A673 (cell line): Measurements from ENCODE around the gene TYW5. TPM values are rescaled to one million over a fixed set of nuclear protein-coding genes. Genes with fewer than 3 reads are reported as not detected.

Experiments used
- BruUV-seq: library from RNA; stranded (reverse); fragments of 400-500 nt; replicated peaks from 2 replicates; lab custom pipeline; 2021; lab: Mats Ljungman, UMichigan
- CTCF ChIA-PET: fragments of 300-600 bp; sonication (Branson Sonifier 250); formaldehyde crosslinking; loops from one replicate; lab custom pipeline; 2022; ENCODE audit warnings: antibody characterized with exemption; lab: Charles Lee
- POLR2A ChIA-PET: fragments of 300-600 bp; sonication (Branson Sonifier 250); formaldehyde crosslinking; loops from one replicate; lab custom pipeline; 2022; ENCODE audit warnings: antibody characterized with exemption; ENCODE audit not compliant: low non-redundant PET; lab: Charles Lee
- DNase-seq: peaks from one replicate; pipeline ENCODE4 v3.0.0-alpha.2; 2015; ENCODE audit warnings: low spot score
- H3K27ac ChIP-seq: fragments of 200-600 bp; sonication (generic); 2 replicates; pipeline ENCODE4 v1.5.1; 2016; ENCODE audit warnings: mixed run types, low read depth, mild to moderate bottlenecking, mixed read lengths, antibody characterized with exemption, low read length; ENCODE audit not compliant: poor library complexity, severe bottlenecking
- H3K27me3 ChIP-seq: fragments of 200-600 bp; sonication (generic); replicated peaks from 2 replicates; pipeline ENCODE4 v1.6.1; 2017; ENCODE audit warnings: mixed run types, low read depth, mild to moderate bottlenecking, mixed read lengths, antibody characterized with exemption, low read length; ENCODE audit not compliant: insufficient read depth, poor library complexity
- H3K36me3 ChIP-seq: fragments of 200-600 bp; sonication (generic); 2 replicates; pipeline ENCODE4 v1.6.1; 2016; ENCODE audit warnings: mixed run types, mild to moderate bottlenecking, mixed read lengths, antibody characterized with exemption, low read length; ENCODE audit not compliant: insufficient read depth, poor library complexity, severe bottlenecking
- H3K4me1 ChIP-seq: fragments of 200-600 bp; sonication (generic); 2 replicates; pipeline ENCODE4 v1.6.1; 2017; ENCODE audit warnings: mixed run types, mild to moderate bottlenecking, mixed read lengths, antibody characterized with exemption, low read length; ENCODE audit not compliant: insufficient read depth, poor library complexity, severe bottlenecking
- H3K4me3 ChIP-seq: fragments of 200-600 bp; sonication (generic); 2 replicates; pipeline ENCODE4 v1.5.1; 2016; ENCODE audit warnings: low read depth, mixed run types, mild to moderate bottlenecking, mixed read lengths, low read length; ENCODE audit not compliant: poor library complexity, severe bottlenecking
- H3K9me3 ChIP-seq: fragments of 200-600 bp; sonication (generic); 2 replicates; pipeline ENCODE4 v1.6.1; 2016; ENCODE audit warnings: mixed run types, low read depth, mild to moderate bottlenecking, mixed read lengths, antibody characterized with exemption, low read length; ENCODE audit not compliant: poor library complexity, severe bottlenecking
- CTCF ChIP-seq: fragments of 300-800, 200-600 bp; sonication (generic); conservative IDR thresholded peaks from 2 replicates; pipeline ENCODE4 v1.5.1; 2017; ENCODE audit warnings: low read depth, mild to moderate bottlenecking, antibody characterized with exemption, low read length, moderate library complexity, mixed read lengths
- EZH2 ChIP-seq: fragments of 200-600 bp; sonication (generic); IDR thresholded peaks from 2 replicates; pipeline ENCODE4 v1.6.1; 2017; ENCODE audit warnings: borderline replicate concordance, low read depth, mild to moderate bottlenecking, mixed read lengths, antibody characterized with exemption, low read length; ENCODE audit not compliant: poor library complexity, severe bottlenecking
- intact Hi-C: fragments of 100-400 bp; cut with micrococcal nuclease; formaldehyde crosslinking; loops from one replicate; pipeline ENCODE4 v1.10.0; 2022; ENCODE audit not compliant: unreplicated experiment
- total RNA-seq: library from RNA; stranded (reverse); gene quantifications from 2 replicates; pipeline ENCODE4 v1.2.3, GENCODE V29; 2021

Gene TYW5
- total RNA-seq, 1 experiment from 2014 or later = 6.9 TPM

GRCh38 chr2:199968126-199968525 is 12.8 kb upstream of the TYW5 start:
- Histone ChIP-seq H3K4me1 (no peaks in the 10 kb centered on the region), H3K27ac (no peak overlapping the region), H3K4me3 (no peak overlapping the region), H3K27me3 (no peaks in the 10 kb centered on the region), H3K36me3 (peaks cover 16% of the 10 kb centered on the region), H3K9me3 (no peaks in the 10 kb centered on the region)
- DNase-seq = no peak
- no TSS peak for BruUV-seq
- POLR2A ChIA-PET = no interaction called here
- no peak for TF ChIP-seq EZH2
- no peak for TF ChIP-seq CTCF
- intact Hi-C loops = no loop called here
- CTCF ChIA-PET = no interaction called here

GRCh38 chr2:199966976-199967375 is 11.7 kb upstream of the TYW5 start:
- DNase-seq = no peak
- no TSS peak for BruUV-seq
- POLR2A ChIA-PET = no interaction called here
- no peak for TF ChIP-seq EZH2
- TF ChIP-seq CTCF = no peak
- CTCF ChIA-PET = no interaction called here
- H3K27ac ChIP-seq = no peak overlapping the region
- no peaks in the 10 kb centered on the region for H3K4me1 ChIP-seq
- H3K9me3 ChIP-seq = no peaks in the 10 kb centered on the region
- H3K36me3 ChIP-seq = peaks cover 25% of the 10 kb centered on the region
- intact Hi-C loops = no loop called here
- no peak overlapping the region for H3K4me3 ChIP-seq
- no peaks in the 10 kb centered on the region for H3K27me3 ChIP-seq

- TF ChIP-seq EZH2 (no peak), CTCF (no peak)
- Histone ChIP-seq H3K9me3 (no peaks in the 10 kb centered on the region), H3K27ac (no peak overlapping the region), H3K27me3 (no peaks in the 10 kb centered on the region), H3K4me1 (no peaks in the 10 kb centered on the region), H3K4me3 (no peak overlapping the region), H3K36me3 (peaks cover 30% of the 10 kb centered on the region)
- DNase-seq = no peak
- no TSS peak for BruUV-seq
- CTCF ChIA-PET = no interaction called here
- intact Hi-C loops = no loop called here
- POLR2A ChIA-PET = no interaction called here
Observed at GRCh38 chr2:199966405-199966804, 11.1 kb upstream of the TYW5 start.
